T-cell (primary cell): ENCODE results near the gene SSC5D. TPM values are rescaled to one million over a fixed set of nuclear protein-coding genes. Genes with fewer than 3 reads are reported as not detected.
A peak's percentile ranks its signal among the peaks of the same experiment; 100 is the strongest.

Experiments
- ATAC-seq, 4 experiments: fragments of 200-7000 bp in 3 of 4; fragments of 150-1000 bp in 1 of 4; cut with Tn5 transposase; replicated peaks in 1 of 4; 1 replicate in 3 of 4; 2 replicates in 1 of 4; pipeline ENCODE4 v1.10.0; 2021; ENCODE audit warnings: moderate library complexity in 3 of 4, mild to moderate bottlenecking in 2 of 4, moderate number of reproducible peaks in 1 of 4
- CTCF ChIA-PET, 2 donors: fragments of 300-600 bp; sonication (Branson Sonifier 250); formaldehyde crosslinking; loops; one replicate each; lab custom pipeline; 2022; ENCODE audit warnings: antibody characterized with exemption in 2 of 2; lab: Charles Lee
- POLR2A ChIA-PET, 2 donors: fragments of 300-600 bp; sonication (Branson Sonifier 250); formaldehyde crosslinking; loops; one replicate each; lab custom pipeline; 2022; ENCODE audit warnings: antibody characterized with exemption in 2 of 2; lab: Charles Lee
- DNase-seq, 35 experiments: peaks; one replicate each; pipeline versions ENCODE4 v3.0.0 to v3.0.0-alpha.2; 2013 to 2023
- H3K27ac ChIP-seq: one replicate; pipeline ENCODE4 v1.5.1; 2013; ENCODE audit warnings: low read length
- H3K27me3 ChIP-seq, 2 experiments: replicated peaks in 1 of 2; 1 replicate in 1 of 2; 2 replicates in 1 of 2; pipeline versions ENCODE4 v1.6.1 to v1.7.0; 2013; ENCODE audit warnings: low read length in 1 of 2, mixed read lengths in 1 of 2; ENCODE audit not compliant: control insufficient read depth in 2 of 2, insufficient read depth in 2 of 2; ENCODE audit errors: extremely low read depth in 1 of 2
- H3K36me3 ChIP-seq, 2 donors: 1 replicate in 1 of 2; 2 replicates in 1 of 2; pipeline versions ENCODE4 v1.6.1 to v1.7.0; 2013; ENCODE audit warnings: low read length in 1 of 2; ENCODE audit not compliant: control insufficient read depth in 2 of 2, insufficient read depth in 1 of 2; ENCODE audit errors: extremely low read depth in 1 of 2
- H3K4me1 ChIP-seq, 2 experiments: 1 replicate in 1 of 2; 2 replicates in 1 of 2; pipeline versions ENCODE4 v1.6.1 to v1.7.0; 2013; ENCODE audit warnings: low read length in 2 of 2, mixed read lengths in 1 of 2; ENCODE audit not compliant: insufficient read depth in 2 of 2, control insufficient read depth in 1 of 2; ENCODE audit errors: extremely low read depth in 1 of 2
- H3K4me3 ChIP-seq, 2 donors: 1 replicate in 1 of 2; 2 replicates in 1 of 2; pipeline versions ENCODE4 v1.5.1 to v1.7.0; 2013; ENCODE audit warnings: mild to moderate bottlenecking in 2 of 2, low read length in 1 of 2, moderate library complexity in 1 of 2; ENCODE audit not compliant: control insufficient read depth in 1 of 2; ENCODE audit errors: extremely low read depth in 1 of 2
- H3K9me3 ChIP-seq: 2 replicates; pipeline ENCODE4 v1.7.0; 2013
- H3K27ac Mint-ChIP-seq, 2 donors: one replicate each; pipeline ENCODE4 v1.8.0; 2020 to 2021; ENCODE audit warnings: mild to moderate bottlenecking in 2 of 2, mixed read lengths in 2 of 2
- H3K27me3 Mint-ChIP-seq, 2 donors: one replicate each; pipeline ENCODE4 v1.8.0; 2021 to 2022; ENCODE audit warnings: mixed read lengths in 2 of 2
- H3K36me3 Mint-ChIP-seq: one replicate; pipeline ENCODE4 v1.8.0; 2021; ENCODE audit warnings: mixed read lengths
- H3K4me1 Mint-ChIP-seq, 3 donors: one replicate each; pipeline ENCODE4 v1.8.0; 2020 to 2022; ENCODE audit warnings: mixed read lengths in 3 of 3, mild to moderate bottlenecking in 1 of 3
- H3K4me3 Mint-ChIP-seq, 3 donors: one replicate each; pipeline ENCODE4 v1.8.0; 2020 to 2022; ENCODE audit warnings: mild to moderate bottlenecking in 3 of 3, mixed read lengths in 3 of 3, moderate library complexity in 3 of 3
- H3K9me3 Mint-ChIP-seq, 3 donors: one replicate each; pipeline ENCODE4 v1.8.0; 2020 to 2022; ENCODE audit warnings: mixed read lengths in 3 of 3
- WGBS: methylation state at CpG from one replicate; pipeline ENCODE4 v1.1.5; 2013; ENCODE audit warnings: missing lambda C conversion rate; ENCODE audit not compliant: insufficient coverage; 5-methylcytosine and 5-hydroxymethylcytosine counted together
- total RNA-seq, 35 experiments: library from RNA in 6 of 35; stranded (reverse) in 6 of 35; fragments of 120-200 nt in 1 of 35; gene quantifications; one replicate each; pipeline versions ENCODE4 v1.2.1 to v1.2.4 and lab custom pipeline; 2013 to 2026

The SSC5D gene
- total RNA-seq, 5 donors from 2014 or later (not counting 1 experiment from before 2014, with no cell fraction given): 0.38 to 1.3 (median 0.66) TPM

- H3K27me3 Mint-ChIP-seq: peaks cover 3 to 5% of the 10 kb centered on the region in 2 donors
- Histone ChIP-seq H3K27me3 (peaks cover 0 to 25% of the 10 kb centered on the region in 2 experiments), H3K36me3 (no peaks in the 10 kb centered on the region), H3K9me3 (no peaks in the 10 kb centered on the region), H3K4me3 (no peak overlapping the region), H3K4me1 (peaks cover 0 to 12% of the 10 kb centered on the region in 2 experiments), H3K27ac (no peak overlapping the region)
- no peak overlapping the region for H3K4me3 Mint-ChIP-seq
- H3K9me3 Mint-ChIP-seq: no peaks in the 10 kb centered on the region
- DNase-seq (no peak), ATAC-seq (no peak)
- H3K27ac Mint-ChIP-seq: no peak overlapping the region
- ChIA-PET POLR2A (no interaction called here), CTCF (no interaction called here)
- peaks cover 0 to 4% (median 4%) of the 10 kb centered on the region in 3 donors for H3K4me1 Mint-ChIP-seq
- H3K36me3 Mint-ChIP-seq: no peaks in the 10 kb centered on the region
- WGBS: 78% methylated on average over 8 of the region's 10 CpGs
These were observed 31.4 kb downstream of the SSC5D start for GRCh38 chr19:55519451-55520311.

- Mint-ChIP-seq H3K4me1 (peaks cover 0 to 4% (median 4%) of the 10 kb centered on the region in 3 donors), H3K27me3 (peaks cover 5 to 7% of the 10 kb centered on the region in 2 donors), H3K4me3 (no peak overlapping the region), H3K36me3 (no peaks in the 10 kb centered on the region), H3K27ac (no peak overlapping the region), H3K9me3 (no peaks in the 10 kb centered on the region)
- WGBS: 69% methylated on average over 8 of the region's 14 CpGs
- Histone ChIP-seq H3K36me3 (no peaks in the 10 kb centered on the region), H3K4me1 (peaks cover 0 to 12% of the 10 kb centered on the region in 2 experiments), H3K27me3 (peaks cover 0 to 28% of the 10 kb centered on the region in 2 experiments), H3K4me3 (no peak overlapping the region), H3K9me3 (no peaks in the 10 kb centered on the region), H3K27ac (no peak overlapping the region)
- DNase-seq: no peak
- ChIA-PET POLR2A (no interaction called here), CTCF (no interaction called here)
- ATAC-seq: no peak
These were observed 32.6 kb downstream of the SSC5D start for GRCh38 chr19:55520691-55521292.

GRCh38 chr19:55525289-55526101, 37.3 kb downstream of the SSC5D start:
- Histone ChIP-seq H3K4me3 (no peak overlapping the region), H3K9me3 (no peaks in the 10 kb centered on the region), H3K4me1 (no peaks in the 10 kb centered on the region), H3K36me3 (no peaks in the 10 kb centered on the region), H3K27ac (no peak overlapping the region), H3K27me3 (peaks cover 0 to 17% of the 10 kb centered on the region in 2 experiments)
- Mint-ChIP-seq H3K27me3 (peaks cover 5 to 7% of the 10 kb centered on the region in 2 donors), H3K4me3 (no peak overlapping the region), H3K27ac (no peak overlapping the region), H3K4me1 (no peaks in the 10 kb centered on the region), H3K36me3 (no peaks in the 10 kb centered on the region), H3K9me3 (no peaks in the 10 kb centered on the region)
- no peak for DNase-seq
- no peak for ATAC-seq
- 85% methylated on average over 23 of the region's 29 CpGs for WGBS
- ChIA-PET POLR2A (interaction anchor here in 1 of 2 donors (0.5 kb wide), 1 partner anchor 99 kb away, joined by 6 read pairs; the partner anchor contains the start of gene ZNF784), CTCF (interaction anchor here in 1 of 2 donors (0.6 kb wide), 1 partner anchor 10 kb away, joined by 6 read pairs; no protein-coding TSS in a partner anchor)

- Mint-ChIP-seq H3K27ac (no peak overlapping the region), H3K27me3 (peaks cover 5 to 7% of the 10 kb centered on the region in 2 donors), H3K36me3 (no peaks in the 10 kb centered on the region), H3K4me3 (no peak overlapping the region), H3K9me3 (no peaks in the 10 kb centered on the region), H3K4me1 (no peaks in the 10 kb centered on the region)
- H3K4me1 ChIP-seq: no peaks in the 10 kb centered on the region
- H3K9me3 ChIP-seq: no peaks in the 10 kb centered on the region
- H3K4me3 ChIP-seq: no peak overlapping the region
- 58% methylated on average over 25 of the region's 35 CpGs for WGBS
- H3K27me3 ChIP-seq: peaks cover 0 to 20% of the 10 kb centered on the region in 2 experiments
- ChIA-PET POLR2A (no interaction called here), CTCF (interaction anchor here in 1 of 2 donors (0.6 kb wide), 1 partner anchor 9 kb away, joined by 6 read pairs; no protein-coding TSS in a partner anchor)
- DNase-seq (peak in 5 of 35 experiments; percentile 11 to 52 (median 42)), ATAC-seq (peak in 1 of 4 experiments; percentile 84)
- no peaks in the 10 kb centered on the region for H3K36me3 ChIP-seq
- H3K27ac ChIP-seq: no peak overlapping the region
These were observed 38.3 kb downstream of the SSC5D start for GRCh38 chr19:55526216-55527196.

- Mint-ChIP-seq H3K9me3 (no peaks in the 10 kb centered on the region), H3K36me3 (no peaks in the 10 kb centered on the region), H3K27ac (no peak overlapping the region), H3K27me3 (peaks cover 5 to 7% of the 10 kb centered on the region in 2 donors), H3K4me1 (no peaks in the 10 kb centered on the region), H3K4me3 (no peak overlapping the region)
- Histone ChIP-seq H3K27ac (no peak overlapping the region), H3K36me3 (no peaks in the 10 kb centered on the region), H3K4me3 (no peak overlapping the region), H3K27me3 (peaks cover 0 to 13% of the 10 kb centered on the region in 2 experiments), H3K4me1 (no peaks in the 10 kb centered on the region), H3K9me3 (no peaks in the 10 kb centered on the region)
- WGBS: 86% methylated on average over 20 of the region's 22 CpGs
- ATAC-seq (no peak), DNase-seq (no peak)
- CTCF ChIA-PET: no interaction called here
- POLR2A ChIA-PET: no interaction called here
These were observed 39.2 kb downstream of the SSC5D start for GRCh38 chr19:55527197-55528029.
